ENCODE data around the gene SLC35F1. TPM values are rescaled to one million over a fixed set of nuclear protein-coding genes. Genes with fewer than 3 reads are reported as not detected.

The SLC35F1 gene
- polyA plus RNA-seq, 1 donor from 2014 or later = 35.1 TPM

GRCh38 chr6:117870486-117871242 is 36.4 kb upstream of the SLC35F1 start:
- H4K20me1 ChIP-seq (ENCODE audit: insufficient read depth) = no peaks in the 10 kb centered on the region
- H3K4me2 ChIP-seq (ENCODE audit: low read length) = no peak overlapping the region
- H3K4me3 ChIP-seq (ENCODE audit: low read length) = no peak overlapping the region
- H3K27me3 ChIP-seq (ENCODE audit: insufficient read depth, low read depth, low read length) = no peaks in the 10 kb centered on the region
- no peaks in the 10 kb centered on the region for H3K9me2 ChIP-seq (ENCODE audit: insufficient read depth, low read length)
- no peak overlapping the region for H3K27ac ChIP-seq (ENCODE audit: low read length)
- no peak for TF ChIP-seq RAD21 (conservative IDR thresholded peaks at IDR 0.05)
- TF ChIP-seq EP300 (conservative IDR thresholded peaks at IDR 0.05; ENCODE audit: poor library complexity, severe bottlenecking) = no peak
- no peak for TF ChIP-seq REST (IDR thresholded peaks at IDR 0.05; ENCODE audit: borderline replicate concordance)
- TF ChIP-seq POLR2AphosphoS5 (IDR thresholded peaks at IDR 0.05) = no peak
- no peak for TF ChIP-seq MXI1 (conservative IDR thresholded peaks at IDR 0.05; ENCODE audit: poor library complexity, severe bottlenecking)
- no peak for TF ChIP-seq CTCF (IDR thresholded peaks at IDR 0.05; ENCODE audit: poor library complexity, severe bottlenecking)
- TF ChIP-seq SMC3 (conservative IDR thresholded peaks at IDR 0.05; ENCODE audit: poor library complexity) = no peak
- TF ChIP-seq EZH2 (IDR thresholded peaks at IDR 0.05; ENCODE audit: borderline replicate concordance, insufficient read depth, low read length, poor library complexity, severe bottlenecking) = no peak
- TF ChIP-seq TAF1 (IDR thresholded peaks at IDR 0.05; ENCODE audit: low read depth) = no peak
- H3K79me2 ChIP-seq (replicated peaks; ENCODE audit: insufficient read depth, low read length) = no peaks in the 10 kb centered on the region
- no peak overlapping the region for H3K9ac ChIP-seq (ENCODE audit: low read length)
- no peaks in the 10 kb centered on the region for H3F3A ChIP-seq (ENCODE audit: insufficient read depth, low read length, poor library complexity, severe bottlenecking)
- peaks cover 4% of the 10 kb centered on the region for H3K9me3 ChIP-seq (ENCODE audit: low read length)
- H3K36me3 ChIP-seq (ENCODE audit: insufficient read depth, low read length) = no peaks in the 10 kb centered on the region
- no peak overlapping the region for H2AFZ ChIP-seq (ENCODE audit: low read depth, low read length)

- Histone ChIP-seq H3K27ac (ENCODE audit: low read length) (no peak overlapping the region), H3K4me3 (ENCODE audit: low read length) (no peak overlapping the region), H2AFZ (ENCODE audit: low read depth, low read length) (no peak overlapping the region), H3K36me3 (ENCODE audit: insufficient read depth, low read length) (no peaks in the 10 kb centered on the region), H3F3A (ENCODE audit: insufficient read depth, low read length, poor library complexity, severe bottlenecking) (no peaks in the 10 kb centered on the region), H4K20me1 (ENCODE audit: insufficient read depth) (no peaks in the 10 kb centered on the region), H3K79me2 (replicated peaks; ENCODE audit: insufficient read depth, low read length) (no peaks in the 10 kb centered on the region), H3K9ac (ENCODE audit: low read length) (no peak overlapping the region), H3K4me2 (ENCODE audit: low read length) (no peak overlapping the region), H3K9me2 (ENCODE audit: insufficient read depth, low read length) (no peaks in the 10 kb centered on the region), H3K9me3 (ENCODE audit: low read length) (no peaks in the 10 kb centered on the region), H3K27me3 (ENCODE audit: insufficient read depth, low read depth, low read length) (no peaks in the 10 kb centered on the region)
- TF ChIP-seq RAD21 (conservative IDR thresholded peaks at IDR 0.05) = no peak
- peak; percentile 57 for TF ChIP-seq EP300 (conservative IDR thresholded peaks at IDR 0.05; ENCODE audit: poor library complexity, severe bottlenecking)
Observed at GRCh38 chr6:117880824-117881223, 26.2 kb upstream of the SLC35F1 start.

Data from neural cell (in vitro differentiated cells).